PC-9 (cell line): ENCODE results near the gene GNB1. TPM values are rescaled to one million over a fixed set of nuclear protein-coding genes. Genes with fewer than 3 reads are reported as not detected.
A peak's percentile ranks its signal among the peaks of the same experiment; 100 is the strongest.

Experiments used
- BruUV-seq: library from RNA; stranded (reverse); fragments of 400-500 nt; replicated peaks from 2 replicates; lab custom pipeline; 2021; lab: Mats Ljungman, UMichigan
- CTCF ChIA-PET: fragments of 300-600 bp; sonication (Branson Sonifier 250); formaldehyde crosslinking; loops from one replicate; lab custom pipeline; 2022; ENCODE audit warnings: antibody characterized with exemption; lab: Charles Lee
- POLR2A ChIA-PET: fragments of 300-600 bp; sonication (Branson Sonifier 250); formaldehyde crosslinking; loops from one replicate; lab custom pipeline; 2022; ENCODE audit warnings: antibody characterized with exemption; ENCODE audit not compliant: unreplicated experiment; lab: Charles Lee
- DNase-seq, 2 experiments: peaks; one replicate each; pipeline versions ENCODE4 v3.0.0 to v3.0.0-alpha.2; 2015 to 2022; ENCODE audit warnings: mixed read lengths in 1 of 2
- H2AFZ ChIP-seq: fragments of 200-600 bp; sonication (generic); 2 replicates; pipeline ENCODE4 v1.8.1; 2017; ENCODE audit warnings: antibody characterized with exemption
- H3F3A ChIP-seq: fragments of 200-600 bp; sonication (generic); 2 replicates; pipeline ENCODE4 v1.8.1; 2017; ENCODE audit warnings: antibody characterized with exemption, mild to moderate bottlenecking, low read depth; ENCODE audit not compliant: insufficient read depth
- H3K27ac ChIP-seq: fragments of 200-600 bp; sonication (generic); 2 replicates; pipeline ENCODE4 v1.6.1; 2016; ENCODE audit warnings: mixed run types
- H3K27me3 ChIP-seq: fragments of 200-600 bp; sonication (generic); 2 replicates; pipeline ENCODE4 v1.6.1; 2016; ENCODE audit warnings: low read depth, mixed run types; ENCODE audit not compliant: insufficient read depth
- H3K36me3 ChIP-seq: fragments of 200-600 bp; sonication (generic); 2 replicates; pipeline ENCODE4 v1.6.1; 2016; ENCODE audit warnings: low read depth, mixed run types
- H3K4me1 ChIP-seq: fragments of 200-600 bp; sonication (generic); replicated peaks from 2 replicates; pipeline ENCODE4 v1.6.1; 2016; ENCODE audit warnings: mixed run types; ENCODE audit not compliant: insufficient read depth
- H3K4me2 ChIP-seq: fragments of 200-600 bp; sonication (generic); 2 replicates; pipeline ENCODE4 v1.6.1; 2017; ENCODE audit warnings: mixed run types
- H3K4me3 ChIP-seq: fragments of 200-600 bp; sonication (generic); 2 replicates; pipeline ENCODE4 v1.6.1; 2016; ENCODE audit warnings: mixed run types
- H3K79me2 ChIP-seq: fragments of 200-600 bp; sonication (generic); 2 replicates; pipeline ENCODE4 v1.6.1; 2017; ENCODE audit warnings: low read depth, mixed run types
- H3K9me2 ChIP-seq: fragments of 200-600 bp; sonication (generic); 2 replicates; pipeline ENCODE4 v1.8.1; 2017; ENCODE audit warnings: mild to moderate bottlenecking; ENCODE audit not compliant: insufficient read depth
- H3K9me3 ChIP-seq: fragments of 200-600 bp; sonication (generic); 2 replicates; pipeline ENCODE4 v1.8.1; 2016; ENCODE audit warnings: low read depth; ENCODE audit not compliant: insufficient read depth
- H4K20me1 ChIP-seq: fragments of 200-600 bp; sonication (generic); 2 replicates; pipeline ENCODE4 v1.8.1; 2017; ENCODE audit not compliant: insufficient read depth
- EZH2 ChIP-seq: fragments of 200-600 bp; sonication (generic); IDR thresholded peaks from 2 replicates; pipeline ENCODE4 v1.8.0; 2017; ENCODE audit warnings: antibody characterized with exemption, low read depth
- intact Hi-C: fragments of 100-400 bp; cut with micrococcal nuclease; formaldehyde crosslinking; loops from one replicate; pipeline ENCODE4 v1.10.0; 2022; ENCODE audit not compliant: unreplicated experiment
- total RNA-seq: library from RNA; stranded (reverse); gene quantifications from 2 replicates; pipeline ENCODE4 v1.2.3, GENCODE V29; 2021
- TF ChIP-seq, protein P1 (sequence below): fragments of 200-600 bp; sonication (generic); conservative IDR thresholded peaks from 2 replicates; pipeline ENCODE4 v1.6.1; 2017; ENCODE audit warnings: mixed run types, antibody characterized with exemption, mild to moderate bottlenecking, moderate library complexity

Gene GNB1
- total RNA-seq, 1 experiment from 2014 or later = 286 TPM

DNA sequence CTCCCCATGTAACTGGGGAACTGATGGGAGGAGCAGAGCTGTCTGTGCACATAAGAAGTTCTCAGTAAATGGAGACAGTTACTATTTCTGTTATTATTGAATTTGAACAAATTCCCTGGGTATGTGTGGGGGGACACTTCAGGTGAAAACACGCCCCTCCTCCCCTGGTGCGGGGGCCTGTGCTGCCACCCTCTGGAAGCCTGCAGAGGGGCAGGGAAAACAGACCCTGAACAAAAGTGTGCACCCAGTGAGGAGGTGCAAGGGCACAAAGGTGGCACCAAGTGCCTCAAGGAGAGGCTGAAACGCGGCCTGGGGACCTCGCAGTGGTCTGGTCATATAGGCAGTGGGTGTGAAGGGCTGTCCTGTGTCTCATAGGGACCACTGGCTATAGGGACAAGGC lies 94.4 kb downstream of the GNB1 start:
- H3K4me2 ChIP-seq = no peak overlapping the region
- H3K9me3 ChIP-seq = no peaks in the 10 kb centered on the region
- H2AFZ ChIP-seq = no peak overlapping the region
- POLR2A ChIA-PET = interaction anchor here (0.5 kb wide), 1 partner anchor 432 kb away, joined by 3 read pairs; the partner anchor contains the start of gene SKI
- no peak overlapping the region for H3K27ac ChIP-seq
- H4K20me1 ChIP-seq = peaks cover 18% of the 10 kb centered on the region; the same call in 1 of the 2 replicates
- no peak for DNase-seq
- intact Hi-C loops = no loop called here
- no peaks in the 10 kb centered on the region for H3K27me3 ChIP-seq
- CTCF ChIA-PET = no interaction called here
- H3K4me1 ChIP-seq = no peaks in the 10 kb centered on the region
- H3K79me2 ChIP-seq = peaks cover 8% of the 10 kb centered on the region; the same call in 1 of the 2 replicates
- no peak overlapping the region for H3K4me3 ChIP-seq
- H3F3A ChIP-seq = peaks cover 12% of the 10 kb centered on the region
- BruUV-seq = no TSS peak
- no peaks in the 10 kb centered on the region for H3K9me2 ChIP-seq
- TF ChIP-seq EZH2 = no peak
- TF ChIP-seq, protein P1, sequence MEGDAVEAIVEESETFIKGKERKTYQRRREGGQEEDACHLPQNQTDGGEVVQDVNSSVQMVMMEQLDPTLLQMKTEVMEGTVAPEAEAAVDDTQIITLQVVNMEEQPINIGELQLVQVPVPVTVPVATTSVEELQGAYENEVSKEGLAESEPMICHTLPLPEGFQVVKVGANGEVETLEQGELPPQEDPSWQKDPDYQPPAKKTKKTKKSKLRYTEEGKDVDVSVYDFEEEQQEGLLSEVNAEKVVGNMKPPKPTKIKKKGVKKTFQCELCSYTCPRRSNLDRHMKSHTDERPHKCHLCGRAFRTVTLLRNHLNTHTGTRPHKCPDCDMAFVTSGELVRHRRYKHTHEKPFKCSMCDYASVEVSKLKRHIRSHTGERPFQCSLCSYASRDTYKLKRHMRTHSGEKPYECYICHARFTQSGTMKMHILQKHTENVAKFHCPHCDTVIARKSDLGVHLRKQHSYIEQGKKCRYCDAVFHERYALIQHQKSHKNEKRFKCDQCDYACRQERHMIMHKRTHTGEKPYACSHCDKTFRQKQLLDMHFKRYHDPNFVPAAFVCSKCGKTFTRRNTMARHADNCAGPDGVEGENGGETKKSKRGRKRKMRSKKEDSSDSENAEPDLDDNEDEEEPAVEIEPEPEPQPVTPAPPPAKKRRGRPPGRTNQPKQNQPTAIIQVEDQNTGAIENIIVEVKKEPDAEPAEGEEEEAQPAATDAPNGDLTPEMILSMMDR = peak; percentile 50
- peaks cover 6% of the 10 kb centered on the region; the same call in 1 of the 2 replicates for H3K36me3 ChIP-seq

DNA sequence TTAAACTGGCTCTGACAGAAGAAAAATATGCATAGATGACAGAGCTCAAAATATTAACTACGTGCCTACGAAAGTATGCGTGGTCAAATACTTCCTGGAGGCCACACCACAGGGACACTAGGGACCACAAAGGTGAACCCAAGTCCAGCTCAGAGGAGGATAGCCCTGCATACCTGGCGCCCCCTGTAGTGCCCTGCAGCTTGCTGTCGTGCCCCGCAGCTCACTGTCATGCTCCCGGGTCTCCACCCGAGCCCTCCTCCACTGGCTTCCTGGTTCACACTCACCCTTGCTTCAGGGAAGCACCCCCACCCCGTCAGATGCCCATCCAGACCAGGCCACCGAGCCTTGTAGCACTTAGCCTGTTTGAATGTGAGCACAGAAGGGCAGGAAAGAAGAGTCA lies 95.9 kb downstream of the GNB1 start:
- Histone ChIP-seq H3K36me3 (peaks cover 2% of the 10 kb centered on the region; the same call in 1 of the 2 replicates), H3K79me2 (0 out of 2 replicates have a peak, but pooled peaks cover under 1% of the 10 kb centered on the region), H3K4me2 (no peak overlapping the region), H3K9me3 (no peaks in the 10 kb centered on the region), H3F3A (peaks cover 9% of the 10 kb centered on the region), H3K27me3 (no peaks in the 10 kb centered on the region), H2AFZ (no peak overlapping the region), H3K9me2 (no peaks in the 10 kb centered on the region), H3K4me1 (no peaks in the 10 kb centered on the region), H4K20me1 (peaks cover 15% of the 10 kb centered on the region; the same call in 1 of the 2 replicates), H3K27ac (no peak overlapping the region), H3K4me3 (no peak overlapping the region)
- ChIA-PET CTCF (no interaction called here), POLR2A (no interaction called here)
- TF ChIP-seq, protein P1 = no peak
- TF ChIP-seq EZH2 = no peak
- intact Hi-C loops = no loop called here
- BruUV-seq = no TSS peak
- DNase-seq = no peak

DNA sequence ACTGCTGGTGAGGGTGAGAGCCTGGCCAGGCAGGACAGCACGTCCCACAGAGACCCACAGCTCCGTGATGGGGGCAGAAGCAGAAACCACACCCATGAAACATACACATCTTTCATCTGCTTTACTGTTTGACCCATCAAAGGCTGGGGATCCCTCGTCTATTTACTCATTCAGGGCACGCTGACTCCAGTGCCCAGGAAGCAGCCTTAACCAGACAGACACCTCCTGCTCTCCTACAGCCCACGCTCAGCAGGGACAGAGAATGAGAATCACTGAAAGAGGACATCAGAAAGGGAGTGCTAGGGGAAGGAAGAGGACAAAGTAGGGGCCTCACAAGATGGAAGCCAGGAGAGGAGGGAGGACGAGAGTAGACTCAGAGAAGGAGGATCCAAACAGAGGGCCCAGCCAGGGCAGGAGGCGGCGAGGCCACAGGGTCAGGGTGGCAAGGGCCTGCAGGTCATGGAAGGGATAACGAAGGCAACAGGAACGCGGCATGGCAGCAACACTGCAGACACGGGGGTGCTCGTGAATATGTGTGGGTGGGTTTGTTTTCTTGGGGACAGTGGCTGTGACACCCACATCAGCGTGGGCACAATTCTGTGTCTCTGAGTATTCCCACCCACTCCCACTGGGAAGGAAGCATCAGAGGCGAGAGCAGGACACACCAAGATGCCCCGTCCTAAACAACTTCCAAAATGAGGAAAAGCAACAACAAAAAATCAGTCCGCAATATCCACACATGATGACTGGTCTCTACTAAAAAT lies 97.2 kb downstream of the GNB1 start:
- Histone ChIP-seq H3K27ac (no peak overlapping the region), H3K9me3 (no peaks in the 10 kb centered on the region), H3K4me1 (no peaks in the 10 kb centered on the region), H3K79me2 (no peaks in the 10 kb centered on the region), H4K20me1 (peaks cover 20% of the 10 kb centered on the region; the same call in 1 of the 2 replicates), H3K36me3 (0 out of 2 replicates have a peak, but pooled peaks cover 5% of the 10 kb centered on the region), H2AFZ (no peak overlapping the region), H3K4me3 (no peak overlapping the region), H3K4me2 (no peak overlapping the region), H3K9me2 (no peaks in the 10 kb centered on the region), H3K27me3 (no peaks in the 10 kb centered on the region), H3F3A (peaks cover 6% of the 10 kb centered on the region)
- ChIA-PET POLR2A (no interaction called here), CTCF (no interaction called here)
- DNase-seq = no peak
- no peak for TF ChIP-seq EZH2
- TF ChIP-seq, protein P1 = no peak
- intact Hi-C loops = no loop called here
- no TSS peak for BruUV-seq
